Esophagus squamous epithelium (tissue), 5 donors: ENCODE measurements around the gene RTTN. TPM values are rescaled to one million over a fixed set of nuclear protein-coding genes. Genes with fewer than 3 reads are reported as not detected.
"Not testable (repeated sequence)": the region's sequence is repeated elsewhere in the genome, so short reads cannot be mapped to it uniquely, and the experiment has no call there.

Source experiments
- DNase-seq: peaks from one replicate; lab custom pipeline; 2025; lab: John Stamatoyannopoulos, UW
- H3K27ac ChIP-seq, 4 donors: fragments of 200-600 bp; sonication (generic); one replicate each; pipeline ENCODE4 v1.5.1; 2016 to 2019; ENCODE audit warnings: mild to moderate bottlenecking in 1 of 4
- H3K27me3 ChIP-seq, 4 donors: fragments of 200-600 bp; sonication (generic); 1 replicate in 3 of 4; 2 replicates in 1 of 4; pipeline versions ENCODE4 v1.5.1 to v1.6.0; 2017 to 2021; ENCODE audit warnings: antibody characterized with exemption in 1 of 4
- H3K36me3 ChIP-seq, 3 donors: fragments of 200-600 bp; sonication (generic); one replicate each; pipeline ENCODE4 v1.5.1; 2016 to 2019
- H3K4me1 ChIP-seq, 3 donors: fragments of 200-600 bp; sonication (generic); one replicate each; pipeline ENCODE4 v1.5.1; 2017 to 2019
- H3K4me3 ChIP-seq, 4 donors: fragments of 200-600 bp; sonication (generic); 1 replicate in 3 of 4; 2 replicates in 1 of 4; pipeline ENCODE4 v1.5.1; 2016 to 2019; ENCODE audit warnings: mild to moderate bottlenecking in 2 of 4, moderate library complexity in 1 of 4
- H3K9me3 ChIP-seq, 3 donors: fragments of 200-600 bp; sonication (generic); one replicate each; pipeline ENCODE4 v1.5.1; 2016 to 2019
- CTCF ChIP-seq, 6 experiments: fragments of 450-650 bp in 4 of 6; fragments of 200-600 bp in 2 of 6; sonication (generic) in 2 of 6; IDR thresholded peaks; one replicate each; pipeline ENCODE4 v1.5.1; 2016 to 2019; ENCODE audit warnings: antibody characterized with exemption in 6 of 6, mild to moderate bottlenecking in 4 of 6, moderate library complexity in 4 of 6
- POLR2A ChIP-seq, 4 donors: fragments of 450-650 bp; IDR thresholded peaks; one replicate each; pipeline ENCODE4 v1.6.1; 2017; ENCODE audit warnings: antibody characterized with exemption in 4 of 4, mild to moderate bottlenecking in 4 of 4, moderate library complexity in 3 of 4
- WGBS, 2 donors: methylation state at CpG; one replicate each; pipeline ENCODE4 v1.1.5; 2018; 5-methylcytosine and 5-hydroxymethylcytosine counted together
- intact Hi-C: fragments of 100-400 bp; cut with DNase I; formaldehyde crosslinking; loops from one replicate; pipeline ENCODE4 v1.15.0; 2022
- total RNA-seq, 4 donors: library from RNA; depleted of rRNA; stranded (reverse); fragments of >200 nt; gene quantifications; one replicate each; pipeline ENCODE4 v1.1.0, GENCODE V29; 2016
- donor health status: DM: yes; HTN: yes; CAD: no.

RTTN gene
- total RNA-seq, 4 donors from 2014 or later = 4.1 to 14.4 (median 9.2) TPM

DNA sequence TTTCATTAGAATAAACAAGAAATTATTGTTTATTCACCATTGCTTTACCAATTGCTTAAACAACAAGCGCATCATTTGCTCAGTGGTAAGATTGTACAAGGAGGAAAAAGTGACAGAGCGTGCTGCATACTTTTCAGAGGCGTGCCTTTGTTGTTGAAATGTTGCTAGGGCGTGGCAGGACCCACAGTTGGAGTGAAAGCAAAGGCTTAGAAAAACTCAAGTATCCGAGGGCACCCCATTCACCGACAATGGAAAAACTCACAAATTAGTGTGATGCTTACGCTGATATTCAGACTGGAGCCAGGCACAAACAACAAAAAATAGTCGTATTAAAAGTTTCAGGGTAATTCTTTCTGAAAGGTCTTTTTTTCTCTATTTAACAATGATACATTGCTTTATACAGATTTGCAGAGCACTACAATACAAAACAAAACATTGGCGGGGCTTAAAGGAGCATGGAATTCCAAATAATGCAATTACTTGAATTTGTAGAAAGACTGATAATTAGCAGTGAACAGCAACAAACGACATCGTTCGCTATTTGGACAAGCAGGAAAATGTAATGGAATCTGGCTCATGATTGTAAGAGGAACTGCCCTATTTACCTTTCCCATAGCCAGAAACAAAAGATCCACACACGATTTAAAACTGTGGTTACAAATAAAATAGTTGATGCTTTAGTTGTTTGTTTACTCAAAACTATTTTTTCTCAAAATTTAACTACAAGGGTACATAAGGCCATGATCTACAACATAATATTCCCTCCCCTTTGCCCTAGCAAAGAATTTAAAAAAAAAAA lies 37.8 kb upstream of the RTTN start:
- Histone ChIP-seq H3K9me3 (no peaks in the 10 kb centered on the region), H3K4me1 (peaks cover 0 to 4% (median 0%) of the 10 kb centered on the region in 3 donors), H3K36me3 (no peaks in the 10 kb centered on the region), H3K27ac (peak overlapping the region in 1 of 4 donors; percentile 4), H3K27me3 (no peaks in the 10 kb centered on the region), H3K4me3 (peak overlapping the region in 1 of 4 donors; percentile 16)
- TF ChIP-seq POLR2A (IDR thresholded peaks at IDR 0.05) = no peak
- TF ChIP-seq CTCF (IDR thresholded peaks at IDR 0.05) = no peak
- no peak for DNase-seq
- intact Hi-C loops = no loop called here
- 40 to 46% methylated on average over 13 of the region's 13 CpGs for WGBS, 2 donors

GRCh38 chr18:70236921-70237320 lies 31.4 kb upstream of the RTTN start:
- H3K4me3 ChIP-seq, H3K4me1 ChIP-seq, intact Hi-C loops, H3K27me3 ChIP-seq, DNase-seq, H3K9me3 ChIP-seq, H3K36me3 ChIP-seq, H3K27ac ChIP-seq: not testable (repeated sequence)
- WGBS, 2 donors = no CpG with 5 or more reads among the region's 7 CpGs

DNA sequence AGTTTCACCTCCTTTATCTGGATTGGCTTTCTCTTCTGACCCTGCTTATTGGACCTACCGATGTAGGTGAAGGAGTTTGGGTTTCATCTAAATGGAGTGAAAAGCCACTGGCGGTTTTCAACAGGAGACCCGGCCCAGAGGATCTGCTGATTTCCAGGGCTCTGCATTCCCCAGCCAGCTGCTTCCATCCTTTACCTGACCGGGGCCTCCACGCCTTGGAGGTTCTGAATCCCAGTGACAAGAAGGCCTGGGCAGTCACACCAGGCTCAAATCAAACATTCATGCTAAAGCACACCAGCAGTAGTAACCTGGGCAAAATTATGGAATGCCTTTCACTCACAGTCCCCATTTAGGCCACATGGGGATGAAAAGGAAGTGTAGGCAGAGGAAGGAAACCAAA lies 30.0 kb upstream of the RTTN start:
- 70 to 93% methylated on average over 2 to 4 of the region's 5 CpGs for WGBS, 2 donors
- H3K4me3 ChIP-seq = no peak overlapping the region
- no peak overlapping the region for H3K27ac ChIP-seq
- intact Hi-C loops = no loop called here
- DNase-seq = no peak
- no peaks in the 10 kb centered on the region for H3K36me3 ChIP-seq
- no peaks in the 10 kb centered on the region for H3K4me1 ChIP-seq
- H3K9me3 ChIP-seq = no peaks in the 10 kb centered on the region
- TF ChIP-seq POLR2A (IDR thresholded peaks at IDR 0.05) (no peak), CTCF (IDR thresholded peaks at IDR 0.05) (no peak)
- H3K27me3 ChIP-seq = no peaks in the 10 kb centered on the region

- Histone ChIP-seq H3K27ac (no peak overlapping the region), H3K36me3 (no peaks in the 10 kb centered on the region), H3K27me3 (no peaks in the 10 kb centered on the region), H3K4me3 (no peak overlapping the region), H3K9me3 (no peaks in the 10 kb centered on the region), H3K4me1 (no peaks in the 10 kb centered on the region)
- TF ChIP-seq POLR2A (IDR thresholded peaks at IDR 0.05) (no peak), CTCF (IDR thresholded peaks at IDR 0.05) (no peak)
- no peak for DNase-seq
- 64 to 65% methylated on average over 12 of the region's 12 CpGs for WGBS, 2 donors
- intact Hi-C loops = no loop called here
These were observed 29.4 kb upstream of the RTTN start for GRCh38 chr18:70234667-70235459.

- Histone ChIP-seq H3K27me3 (no peaks in the 10 kb centered on the region), H3K9me3 (no peaks in the 10 kb centered on the region), H3K36me3 (no peaks in the 10 kb centered on the region), H3K4me1 (no peaks in the 10 kb centered on the region), H3K4me3 (no peak overlapping the region), H3K27ac (no peak overlapping the region)
- TF ChIP-seq POLR2A (IDR thresholded peaks at IDR 0.05) (no peak), CTCF (IDR thresholded peaks at IDR 0.05) (no peak)
- intact Hi-C loops = no loop called here
- DNase-seq = no peak
These were observed 28.5 kb upstream of the RTTN start for GRCh38 chr18:70233974-70234373.
